GM08714 (cell line): ENCODE results near the gene SNED1.

ENCODE experiments used
- H3K4me3 ChIP-seq: fragments of 200-500 bp; sonication (Bioruptor generic); 2 replicates; pipeline ENCODE4 v1.5.1; 2014; ENCODE audit warnings: mild to moderate bottlenecking, low read length, inconsistent platforms
- ZNF274 ChIP-seq: IDR thresholded peaks from 2 replicates; pipeline ENCODE4 v1.6.1; 2012; ENCODE audit warnings: mild to moderate bottlenecking, low read depth, low read length

Gene SNED1

DNA sequence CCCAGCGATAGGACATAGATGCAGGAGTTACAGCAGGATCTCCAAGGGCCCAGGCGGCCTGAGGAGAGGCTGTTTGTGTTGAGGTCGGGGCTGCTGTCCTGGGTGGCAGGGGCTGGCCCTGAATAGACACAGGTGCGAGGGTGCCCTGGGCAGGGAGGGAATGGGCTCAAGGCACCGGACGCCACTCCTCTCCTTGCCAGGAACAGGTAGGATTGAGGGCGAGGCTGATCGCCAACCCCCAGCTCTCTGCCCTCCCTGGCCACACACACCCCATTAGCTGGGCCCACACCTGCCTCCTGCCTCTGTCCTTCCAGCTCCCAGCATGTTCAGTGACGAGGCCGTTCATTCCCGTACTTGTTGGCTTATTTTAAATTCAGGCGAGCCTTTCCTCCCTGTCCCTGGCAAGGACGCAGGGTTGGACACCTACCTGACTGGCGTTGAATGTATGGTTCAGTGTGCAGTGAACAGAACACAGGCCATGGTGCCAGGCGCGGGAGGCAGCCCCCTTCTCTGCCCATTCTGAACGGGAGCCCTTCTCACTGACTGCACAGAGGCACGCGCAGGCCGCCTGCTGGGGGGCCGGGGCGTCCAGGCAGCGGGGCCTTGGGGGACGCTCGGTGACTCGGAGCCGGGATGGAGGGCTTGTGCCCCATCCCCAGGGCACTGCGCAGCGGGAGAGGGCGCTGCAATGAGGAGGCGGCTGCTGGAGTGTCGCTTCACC is 41.3 kb upstream of the SNED1 start:
- no peak for TF ChIP-seq ZNF274
- H3K4me3 ChIP-seq, result no peak overlapping the region

DNA sequence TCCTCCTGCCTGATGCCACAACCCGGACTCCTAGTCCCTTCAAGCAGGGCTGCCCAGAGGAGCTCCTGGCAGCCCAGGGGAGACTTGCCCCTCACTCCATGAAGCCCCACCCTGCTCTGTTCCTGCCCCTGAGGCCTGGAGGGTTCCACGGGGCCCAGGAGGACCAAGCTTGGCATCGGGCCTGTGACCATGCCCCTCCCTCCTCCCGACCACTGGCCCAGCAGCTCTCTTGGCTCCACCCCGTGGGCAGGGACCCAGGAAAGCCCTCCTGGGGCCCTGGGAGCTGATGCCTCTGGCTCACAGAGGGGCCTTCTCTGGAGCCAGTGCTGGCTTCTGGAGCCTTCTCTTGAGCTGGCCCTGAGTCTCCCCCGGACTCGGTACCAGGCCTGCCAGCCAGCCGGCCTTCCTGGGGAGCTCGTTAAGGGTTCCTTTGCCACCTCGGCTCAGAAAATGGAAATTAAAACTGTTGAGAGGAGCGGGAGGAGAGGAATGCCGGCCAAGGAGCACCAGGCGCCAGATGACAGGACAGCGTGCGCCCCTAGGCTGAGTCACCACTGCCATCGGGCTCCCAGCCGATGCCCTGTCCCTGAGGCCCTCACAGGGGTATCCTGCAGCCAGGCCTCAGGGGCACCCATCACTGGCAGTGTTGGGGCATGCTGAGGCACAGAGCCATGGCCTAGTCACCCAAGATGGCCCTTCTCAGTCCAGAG is 40.6 kb upstream of the SNED1 start:
- no peak for TF ChIP-seq ZNF274
- no peak overlapping the region for H3K4me3 ChIP-seq

DNA sequence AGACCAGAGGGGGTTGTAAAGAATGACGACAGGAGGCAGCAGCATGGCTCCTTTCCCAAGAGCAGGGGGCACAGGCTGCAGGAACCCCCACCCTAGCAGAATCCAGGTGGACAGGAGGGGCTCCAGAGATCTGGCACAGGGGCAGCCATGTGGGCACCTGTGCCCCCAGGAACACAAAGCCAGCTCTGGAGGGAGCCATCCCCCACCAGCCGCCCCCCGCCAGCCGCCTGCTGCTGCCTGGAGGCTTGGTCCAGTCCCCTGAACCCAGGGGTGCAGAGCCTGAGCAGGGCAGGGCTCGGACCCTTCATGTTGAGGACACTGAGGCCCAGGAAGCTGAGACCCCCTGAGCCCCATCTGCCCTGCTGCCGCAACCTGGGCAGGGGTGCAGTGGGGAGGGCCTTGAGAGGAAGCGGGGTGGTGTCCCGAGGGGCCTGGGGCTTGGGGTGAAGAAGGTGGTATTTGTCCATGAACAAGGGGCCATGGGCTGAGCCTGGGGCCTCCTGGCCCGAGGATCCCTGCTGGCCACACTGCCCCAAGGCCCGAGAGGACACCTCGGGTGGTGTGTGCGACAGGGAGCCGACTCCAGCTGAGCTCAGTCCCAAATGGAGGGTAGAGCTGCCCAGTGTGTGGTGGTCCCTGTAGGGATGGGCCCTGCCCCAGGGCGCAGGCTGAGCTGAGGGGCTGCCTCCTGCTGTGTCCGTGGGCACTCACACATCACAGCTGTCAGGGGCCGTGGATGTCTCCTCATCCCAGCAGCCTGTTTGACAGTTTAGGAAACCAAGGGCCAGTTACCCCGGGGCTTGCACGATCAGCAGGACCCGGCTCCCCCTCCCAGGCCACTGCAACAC is 39.8 kb upstream of the SNED1 start:
- H3K4me3 ChIP-seq, result no peak overlapping the region

DNA sequence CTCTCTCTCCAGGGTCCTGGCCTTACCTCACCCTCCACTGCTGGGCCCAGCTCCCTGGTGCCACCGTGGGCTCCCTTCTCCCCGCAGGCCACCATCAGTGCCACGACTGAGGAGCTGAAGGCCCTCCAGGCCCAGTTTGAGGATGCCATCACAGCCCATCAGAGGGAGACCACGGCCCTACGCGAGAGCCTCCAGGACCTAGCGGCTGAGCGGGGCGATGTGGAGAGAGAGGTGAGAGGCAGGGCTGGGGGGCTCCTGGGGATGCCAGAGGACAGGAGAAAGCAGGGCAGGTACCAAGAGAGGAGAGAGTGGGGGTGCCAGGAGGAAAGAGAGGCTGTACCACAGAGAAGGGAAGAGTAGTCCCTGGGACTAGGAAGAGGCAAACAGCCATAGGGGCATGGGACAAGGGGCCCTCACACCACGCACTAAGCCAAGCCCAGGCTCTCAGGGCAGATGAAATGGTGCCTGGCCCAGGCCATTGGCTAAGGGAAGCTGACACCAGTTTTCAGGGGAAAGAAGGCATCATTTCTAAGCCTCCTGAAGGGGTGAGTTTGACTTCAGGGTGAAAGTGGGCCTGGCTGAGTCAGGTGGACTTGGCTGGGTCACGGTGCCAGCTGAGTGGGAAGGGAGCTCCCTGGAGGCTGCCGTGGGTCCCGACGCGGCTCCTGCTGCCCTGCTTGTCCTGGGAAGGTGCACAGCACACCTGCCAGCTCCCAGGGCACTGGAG is 39.0 kb upstream of the SNED1 start:
- H3K4me3 ChIP-seq, result no peak overlapping the region
- no peak for TF ChIP-seq ZNF274

More for the DNA sequence above, 39.8 kb upstream of the SNED1 start:
- no peak for TF ChIP-seq ZNF274

DNA sequence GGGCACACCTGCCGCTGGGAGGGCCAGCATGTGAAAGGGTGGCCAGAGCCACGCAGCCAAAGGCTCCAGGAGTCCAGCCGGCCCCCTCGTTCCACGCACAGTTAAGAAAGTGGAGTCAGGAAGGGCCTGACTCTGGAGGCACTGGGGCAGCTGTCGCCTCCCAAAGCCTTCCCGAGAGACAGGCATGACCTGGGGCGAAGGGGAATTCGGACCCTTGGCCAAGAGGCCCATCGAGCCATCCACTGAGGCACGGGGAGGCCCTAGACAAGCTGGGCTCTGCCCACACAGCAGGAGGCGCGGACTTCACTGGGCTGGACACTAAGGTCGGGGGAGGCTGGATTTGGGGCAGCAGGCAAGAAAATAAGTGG is 38.5 kb upstream of the SNED1 start:
- H3K4me3 ChIP-seq, result no peak overlapping the region
- no peak for TF ChIP-seq ZNF274

DNA sequence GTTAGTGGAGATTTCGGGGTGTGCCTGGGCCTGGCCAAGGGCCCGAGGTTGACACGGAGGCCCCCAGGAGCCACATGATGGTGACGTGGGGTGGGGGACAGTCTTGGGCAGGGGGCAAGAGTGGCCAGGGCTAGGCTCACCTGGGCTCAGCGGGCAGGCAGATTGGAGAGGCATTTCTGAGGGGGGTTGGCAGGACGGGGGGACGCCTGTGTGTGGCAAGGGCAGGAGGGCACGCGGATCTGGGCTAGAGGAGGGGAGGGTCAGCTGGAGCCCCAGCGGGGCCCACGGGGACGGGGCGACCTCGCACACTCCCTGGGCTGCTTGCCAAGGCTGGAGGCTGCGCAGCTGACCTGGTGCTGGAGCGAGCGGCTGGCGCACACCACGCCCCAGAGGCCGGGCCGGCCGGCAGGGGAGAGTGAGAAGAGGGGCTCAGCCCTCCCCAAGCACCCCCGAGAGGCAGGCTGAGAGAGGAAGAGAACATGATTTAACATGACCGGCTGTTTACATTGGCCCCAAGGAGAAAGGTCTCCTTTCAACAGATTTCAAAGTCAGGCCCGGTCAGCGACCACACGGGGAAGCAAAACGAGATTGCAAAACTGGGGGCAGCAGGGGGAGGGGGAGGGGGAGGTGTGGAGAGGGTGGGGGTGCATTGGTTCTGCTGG is 38.0 kb upstream of the SNED1 start:
- TF ChIP-seq ZNF274, result no peak
- H3K4me3 ChIP-seq, result no peak overlapping the region

DNA sequence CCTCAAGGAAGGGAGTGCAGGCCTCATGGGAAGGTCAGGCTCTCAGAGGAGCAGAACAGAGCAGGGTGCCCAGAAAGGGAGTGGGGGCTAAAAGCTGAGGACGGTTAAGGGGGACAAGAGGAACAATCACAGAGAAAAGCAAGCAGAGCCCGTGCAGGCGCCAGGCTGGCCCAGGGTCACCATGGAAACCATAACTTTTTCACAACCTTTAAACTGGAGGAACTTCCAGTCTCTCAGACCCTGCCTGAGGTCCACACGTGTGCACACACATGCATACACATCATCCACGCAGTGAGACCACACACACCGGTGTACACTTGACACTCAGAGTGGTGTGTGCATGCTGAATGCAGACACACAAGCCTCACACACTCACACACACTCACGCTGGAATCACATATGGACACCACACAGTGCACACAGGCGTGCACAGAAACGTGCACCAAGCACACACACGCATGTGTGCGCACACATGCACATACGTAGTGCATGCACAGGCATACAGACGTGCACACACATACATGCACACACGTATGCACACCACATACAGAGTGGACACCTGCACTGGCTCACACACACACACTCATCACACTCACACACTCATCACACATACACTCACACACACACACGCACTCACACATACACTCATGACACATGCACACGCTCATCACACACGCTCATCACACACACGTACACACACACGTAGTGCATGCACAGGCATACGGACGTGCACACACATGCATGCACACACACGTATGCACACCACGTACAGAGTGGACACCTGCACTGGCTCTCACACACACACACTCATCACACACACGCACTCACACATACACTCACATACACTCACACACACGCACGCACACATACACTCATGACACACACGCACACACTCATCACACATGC is 37.2 kb upstream of the SNED1 start:
- no peak overlapping the region for H3K4me3 ChIP-seq
- no peak for TF ChIP-seq ZNF274

DNA sequence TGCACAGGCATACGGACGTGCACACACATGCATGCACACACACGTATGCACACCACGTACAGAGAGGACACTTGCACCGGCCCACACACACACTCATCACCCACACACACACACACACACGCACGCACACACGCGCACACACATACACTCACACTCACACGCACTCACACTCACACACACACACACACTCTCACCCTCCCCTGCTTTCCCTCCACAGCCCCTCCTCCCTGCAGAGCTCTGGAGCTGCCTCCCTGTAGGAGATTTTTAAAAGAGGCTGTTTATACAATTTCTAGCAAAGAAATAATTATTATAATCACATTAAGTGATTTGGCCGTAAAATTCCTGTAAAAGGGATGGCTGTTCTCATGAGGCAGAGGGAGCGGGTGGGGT is 36.5 kb upstream of the SNED1 start:
- no peak for TF ChIP-seq ZNF274
- no peak overlapping the region for H3K4me3 ChIP-seq

GRCh38 chr2:240962300-240963064 is 35.9 kb upstream of the SNED1 start:
- no peak for TF ChIP-seq ZNF274
- no peak overlapping the region for H3K4me3 ChIP-seq

- H3K4me3 ChIP-seq, result no peak overlapping the region
- no peak for TF ChIP-seq ZNF274
Observed at GRCh38 chr2:240963065-240963867, 35.2 kb upstream of the SNED1 start.
